Esophagus mucosa (tissue), 1 donor: ENCODE results near the gene CYP2S1. TPM values are rescaled to one million over a fixed set of nuclear protein-coding genes. Genes with fewer than 3 reads are reported as not detected.
A peak's percentile ranks its signal among the peaks of the same experiment; 100 is the strongest.

Experiments
- ATAC-seq: fragments of 200-7000 bp; cut with Tn5 transposase; one replicate; pipeline ENCODE4 v1.9.1; 2020
- total RNA-seq: library from RNA; stranded (reverse); gene quantifications from one replicate; pipeline ENCODE4 v1.2.4, GENCODE V29; 2023
- donor health status: DM: yes; HTN: yes; CAD: no.

CYP2S1 gene
- total RNA-seq, 1 donor from 2014 or later = 10.4 TPM

DNA sequence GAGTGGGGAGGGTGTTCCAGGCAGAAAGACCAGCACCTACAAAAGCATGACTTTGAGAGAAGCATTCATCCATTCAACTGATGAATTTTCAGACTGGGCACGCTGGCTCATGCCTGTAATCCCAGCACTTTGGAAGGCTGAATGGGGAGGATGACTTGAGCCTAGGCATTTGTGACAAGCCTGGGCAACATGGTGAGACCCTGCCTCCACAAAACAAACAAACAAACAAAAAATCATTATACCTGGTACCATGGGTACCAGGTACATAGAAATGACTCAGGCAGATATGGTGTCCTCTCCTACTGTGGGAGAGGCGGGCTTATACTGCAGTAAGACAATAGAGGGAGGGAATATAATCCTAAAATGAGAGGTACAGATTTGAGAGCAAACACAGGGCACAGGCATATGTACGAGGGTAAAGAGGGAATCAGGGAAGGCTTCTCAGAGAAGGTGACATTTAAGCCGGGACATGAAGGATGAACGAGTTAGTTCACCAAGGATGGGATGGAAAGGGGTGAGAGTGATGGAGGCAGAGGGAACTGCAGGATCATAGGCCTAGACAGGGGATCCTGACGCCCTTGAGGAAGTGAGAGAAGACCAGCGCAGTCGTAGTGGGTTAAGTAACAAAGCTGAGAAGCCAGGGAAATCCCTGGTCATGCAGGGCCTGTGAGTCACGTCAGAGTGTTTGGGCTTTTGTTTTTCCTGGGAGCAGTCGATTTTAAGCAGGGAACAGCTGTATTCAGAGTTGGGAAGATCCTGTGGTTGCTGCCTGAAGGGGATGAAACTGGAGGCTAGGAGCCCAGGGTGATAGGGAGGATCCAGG is 2.9 kb downstream of the CYP2S1 start:
- peak; percentile 62 for ATAC-seq

DNA sequence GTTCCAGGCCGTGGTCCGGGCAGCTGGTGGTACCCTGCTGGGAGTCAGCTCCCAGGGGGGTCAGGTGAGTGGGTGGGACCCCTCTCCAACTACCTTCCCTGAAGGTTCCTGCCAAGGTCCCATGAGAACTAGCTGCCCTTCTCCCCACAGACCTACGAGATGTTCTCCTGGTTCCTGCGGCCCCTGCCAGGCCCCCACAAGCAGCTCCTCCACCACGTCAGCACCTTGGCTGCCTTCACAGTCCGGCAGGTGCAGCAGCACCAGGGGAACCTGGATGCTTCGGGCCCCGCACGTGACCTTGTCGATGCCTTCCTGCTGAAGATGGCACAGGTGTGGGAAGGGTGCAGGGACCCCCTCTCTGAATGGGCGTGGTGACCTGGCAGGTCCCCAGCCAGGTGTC is 5.5 kb downstream of the CYP2S1 start:
- ATAC-seq = no peak

DNA sequence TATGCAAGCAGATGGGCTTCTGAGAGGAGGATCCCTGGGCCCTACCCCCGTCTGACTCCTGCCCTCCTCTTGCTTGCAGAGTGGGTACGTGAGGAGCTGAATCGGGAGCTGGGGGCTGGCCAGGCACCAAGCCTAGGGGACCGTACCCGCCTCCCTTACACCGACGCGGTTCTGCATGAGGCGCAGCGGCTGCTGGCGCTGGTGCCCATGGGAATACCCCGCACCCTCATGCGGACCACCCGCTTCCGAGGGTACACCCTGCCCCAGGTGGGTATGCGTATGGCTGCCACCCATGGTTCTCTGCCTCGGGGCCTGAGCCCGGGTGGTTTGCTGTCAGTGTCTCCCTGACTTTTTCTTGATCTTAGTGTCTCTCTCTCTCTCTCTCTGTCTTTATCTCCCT is 10.4 kb downstream of the CYP2S1 start:
- peak; percentile 25 for ATAC-seq

DNA sequence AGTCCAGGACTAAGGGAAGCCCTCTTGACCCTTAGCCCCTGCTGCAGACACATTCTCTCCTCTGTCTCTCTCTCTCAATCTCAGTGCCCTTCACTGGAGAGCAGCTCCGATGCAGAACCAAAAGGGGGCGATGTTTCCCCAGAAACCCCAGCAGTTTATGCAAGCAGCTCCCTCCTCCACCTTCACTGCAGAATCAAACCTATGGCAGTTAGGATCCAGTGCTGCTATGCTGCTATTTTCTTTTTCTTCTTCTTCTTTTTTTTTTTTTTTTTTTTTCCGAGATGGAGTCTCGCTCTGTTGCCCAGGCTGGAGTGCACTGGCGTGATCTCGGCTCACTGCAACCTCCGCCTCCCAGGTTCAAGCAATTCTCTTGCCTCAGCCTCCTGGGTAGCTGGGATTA is 11.3 kb downstream of the CYP2S1 start:
- peak; percentile 83 for ATAC-seq

DNA sequence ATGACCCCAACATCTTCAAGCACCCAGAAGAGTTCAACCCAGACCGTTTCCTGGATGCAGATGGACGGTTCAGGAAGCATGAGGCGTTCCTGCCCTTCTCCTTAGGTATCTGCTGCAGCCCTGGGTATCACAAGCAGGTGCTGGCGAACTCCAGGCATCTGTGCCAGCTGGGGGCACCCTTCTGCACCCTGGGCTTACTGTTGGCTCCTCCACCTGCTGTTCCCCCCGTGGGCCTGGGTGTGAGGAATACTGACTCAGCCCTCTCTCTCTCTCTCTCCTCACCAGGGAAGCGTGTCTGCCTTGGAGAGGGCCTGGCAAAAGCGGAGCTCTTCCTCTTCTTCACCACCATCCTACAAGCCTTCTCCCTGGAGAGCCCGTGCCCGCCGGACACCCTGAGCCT is 13.0 kb downstream of the CYP2S1 start:
- ATAC-seq = peak; percentile 25

DNA sequence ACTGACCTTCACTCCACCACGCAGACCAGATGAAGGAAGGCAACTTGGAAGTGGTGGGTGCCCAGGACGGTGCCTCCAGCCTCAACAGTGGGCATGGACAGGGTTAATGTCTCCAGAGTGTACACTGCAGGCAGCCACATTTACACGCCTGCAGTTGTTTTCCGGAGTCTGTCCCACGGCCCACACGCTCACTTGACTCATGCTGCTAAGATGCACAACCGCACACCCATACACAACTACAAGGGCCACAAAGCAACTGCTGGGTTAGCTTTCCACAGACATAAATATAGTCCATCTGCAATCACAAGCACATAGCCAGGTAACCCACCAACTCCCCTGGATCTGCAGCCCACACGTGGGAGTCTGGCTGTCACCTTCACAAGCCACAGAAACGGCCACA is 13.4 kb downstream of the CYP2S1 start:
- ATAC-seq = no peak

DNA sequence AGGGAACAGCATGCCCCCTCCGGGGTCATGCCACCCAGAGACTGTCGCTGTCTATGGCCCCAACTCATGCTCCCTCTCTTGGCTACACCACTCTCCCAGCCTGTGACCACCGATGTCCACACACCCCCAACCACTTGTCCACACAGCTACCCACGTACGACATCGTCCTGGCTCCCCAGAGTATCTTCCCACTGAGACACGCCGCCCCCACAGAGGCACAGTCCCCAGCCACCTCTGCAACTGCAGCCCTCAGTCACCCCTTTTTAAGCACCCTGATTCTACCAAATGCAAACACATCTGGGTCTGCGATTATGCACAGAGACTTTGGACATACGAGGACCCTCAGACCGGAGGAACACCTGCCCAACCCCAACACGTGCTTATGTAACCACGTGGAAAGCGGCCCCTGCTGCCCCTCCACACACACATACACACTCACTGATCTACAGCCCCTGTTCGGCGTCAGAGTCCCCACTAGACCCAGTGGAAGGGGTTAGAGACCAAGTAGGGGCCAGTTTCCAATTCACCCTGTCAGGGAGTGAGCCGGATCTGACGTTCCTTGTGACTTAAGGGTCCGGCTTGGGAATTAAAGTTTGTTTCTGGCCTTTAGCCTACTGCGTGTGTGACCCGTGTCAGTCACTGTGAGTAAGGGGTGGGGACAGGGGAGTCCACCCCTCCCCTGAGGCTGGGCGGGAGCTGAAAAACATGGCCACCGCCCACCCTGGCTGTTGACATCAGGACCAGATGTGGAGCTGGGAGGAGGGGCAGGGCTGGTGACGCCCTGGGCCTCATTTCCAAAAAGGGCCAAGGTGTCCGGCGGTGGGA is 14.1 kb downstream of the CYP2S1 start:
- peak; percentile 5 for ATAC-seq

DNA sequence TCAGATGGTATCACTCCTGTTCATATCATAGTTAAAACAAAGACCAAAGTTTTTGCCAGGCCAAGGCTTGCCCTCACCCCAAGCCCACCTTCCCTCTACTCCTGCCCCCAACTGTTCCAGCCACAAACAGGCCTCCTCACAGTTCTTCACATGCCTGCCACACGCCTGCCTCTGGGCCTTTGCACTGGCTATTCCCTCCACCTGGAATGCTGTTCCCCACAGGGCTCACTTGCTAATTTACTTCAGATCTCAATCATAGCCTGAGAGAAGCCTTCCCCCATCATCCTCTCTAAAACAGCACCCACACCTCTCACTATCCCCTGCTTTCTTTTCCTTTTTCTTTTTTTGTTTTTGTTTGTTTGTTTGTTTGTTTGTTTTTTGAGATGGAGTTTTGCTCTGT is 21.1 kb downstream of the CYP2S1 start:
- ATAC-seq = no peak

DNA sequence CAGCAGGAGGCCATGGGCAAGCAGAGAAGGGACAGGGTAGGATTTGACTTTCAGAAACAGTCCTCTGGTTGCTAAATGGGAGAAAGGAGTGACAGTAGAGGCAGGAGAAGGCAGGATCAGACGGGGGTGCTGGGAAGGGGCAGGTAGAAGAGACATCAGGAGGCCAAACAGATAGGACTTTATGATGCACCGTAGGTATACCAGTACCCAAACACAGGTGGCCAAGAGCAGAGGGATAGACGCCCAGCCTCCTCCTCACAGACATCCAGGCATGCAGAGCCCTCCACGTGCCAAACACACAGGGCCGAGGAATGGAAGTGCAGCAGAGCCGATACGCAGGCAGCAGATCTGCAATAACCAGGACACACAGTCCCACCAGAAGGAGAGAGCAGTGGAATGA is 24.7 kb downstream of the CYP2S1 start:
- no peak for ATAC-seq

DNA sequence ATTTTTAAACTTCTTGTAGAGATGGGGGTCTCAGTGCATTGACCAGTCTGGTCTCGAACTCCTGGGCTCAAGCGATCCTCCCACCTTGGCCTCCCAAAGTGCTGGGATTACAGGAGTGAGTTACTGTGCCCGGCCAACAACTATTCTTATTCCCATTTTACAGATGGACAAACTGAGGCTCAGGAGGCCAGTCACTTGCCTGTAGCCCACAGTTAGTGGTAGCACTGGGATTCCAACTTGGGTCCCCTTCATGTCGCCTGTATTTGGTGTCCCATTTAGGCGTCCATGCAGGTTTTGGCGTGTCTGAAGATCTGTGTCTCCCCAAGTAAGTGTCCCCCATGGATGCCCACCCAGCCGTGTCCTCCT is 25.2 kb downstream of the CYP2S1 start:
- no peak for ATAC-seq

DNA sequence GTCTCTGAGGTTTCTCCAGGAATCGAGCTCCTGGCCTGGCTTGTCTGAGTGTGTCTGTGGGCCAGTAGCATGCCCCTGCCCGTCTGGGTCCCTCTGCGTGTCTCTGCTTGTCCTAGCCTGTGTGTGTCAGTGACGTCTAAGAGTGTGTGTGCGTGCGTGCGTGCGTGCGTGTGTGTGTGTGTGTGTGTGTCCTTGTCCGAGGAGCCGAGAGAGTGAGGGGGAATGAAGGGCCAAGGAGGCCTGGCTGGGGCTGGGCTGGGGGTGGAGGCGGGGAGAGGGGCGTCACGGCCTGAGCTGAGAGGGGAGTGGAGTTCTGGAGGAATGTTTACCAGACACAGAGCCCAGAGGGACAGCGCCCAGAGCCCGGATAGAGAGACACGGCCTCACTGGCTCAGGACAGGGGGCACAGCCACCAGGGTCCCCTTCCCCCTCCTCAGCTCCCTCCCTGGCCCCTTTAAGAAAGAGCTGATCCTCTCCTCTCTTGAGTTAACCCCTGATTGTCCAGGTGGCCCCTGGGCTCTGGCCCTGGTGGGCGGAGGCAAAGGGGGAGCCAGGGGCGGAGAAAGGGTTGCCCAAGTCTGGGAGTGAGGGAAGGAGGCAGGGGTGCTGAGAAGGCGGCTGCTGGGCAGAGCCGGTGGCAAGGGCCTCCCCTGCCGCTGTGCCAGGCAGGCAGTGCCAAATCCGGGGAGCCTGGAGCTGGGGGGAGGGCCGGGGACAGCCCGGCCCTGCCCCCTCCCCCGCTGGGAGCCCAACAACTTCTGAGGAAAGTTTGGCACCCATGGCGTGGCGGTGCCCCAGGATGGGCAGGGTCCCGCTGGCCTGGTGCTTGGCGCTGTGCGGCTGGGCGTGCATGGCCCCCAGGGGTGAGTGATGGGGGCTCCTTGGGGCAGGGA is 25.8 kb downstream of the CYP2S1 start, which contains the start of gene AXL:
Gene AXL, plus strand, starts transcription at position 609 of the 893 bp plus-strand sequence. Its CDS starts 170 bp downstream, at position 779.
- peak; percentile 89 for ATAC-seq

DNA sequence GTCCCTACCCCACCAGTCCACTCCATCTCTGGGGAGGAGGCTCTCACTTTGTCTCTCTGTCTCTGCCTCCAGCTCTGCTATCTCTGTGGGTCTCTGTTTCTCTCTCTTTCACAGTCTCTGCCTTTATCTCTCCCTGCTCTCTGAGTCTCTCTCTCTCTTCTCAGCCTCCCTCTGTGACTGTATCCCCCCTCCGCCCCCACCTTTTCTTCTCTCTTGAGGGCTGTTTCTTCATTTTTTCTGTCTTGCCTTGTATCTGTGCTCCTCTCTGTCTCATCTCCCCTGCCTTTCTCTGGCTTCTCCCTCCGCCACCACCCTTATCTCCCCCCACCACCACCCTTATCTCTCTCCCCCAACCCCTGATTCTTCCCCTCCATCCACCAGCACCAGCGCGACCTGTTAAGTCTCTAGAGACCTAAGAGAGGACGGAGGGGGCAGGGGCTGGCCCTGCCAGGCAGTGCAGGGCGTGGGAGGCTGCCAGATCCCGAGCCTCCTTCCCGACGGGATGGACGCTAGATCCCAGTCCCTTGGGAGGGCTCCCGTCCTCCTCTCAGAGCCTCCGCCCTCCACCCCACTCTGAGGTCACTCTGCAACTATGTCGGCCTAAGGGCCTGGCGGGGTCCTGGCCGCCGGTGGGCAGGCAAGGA is 27.0 kb downstream of the CYP2S1 start:
- no peak for ATAC-seq

DNA sequence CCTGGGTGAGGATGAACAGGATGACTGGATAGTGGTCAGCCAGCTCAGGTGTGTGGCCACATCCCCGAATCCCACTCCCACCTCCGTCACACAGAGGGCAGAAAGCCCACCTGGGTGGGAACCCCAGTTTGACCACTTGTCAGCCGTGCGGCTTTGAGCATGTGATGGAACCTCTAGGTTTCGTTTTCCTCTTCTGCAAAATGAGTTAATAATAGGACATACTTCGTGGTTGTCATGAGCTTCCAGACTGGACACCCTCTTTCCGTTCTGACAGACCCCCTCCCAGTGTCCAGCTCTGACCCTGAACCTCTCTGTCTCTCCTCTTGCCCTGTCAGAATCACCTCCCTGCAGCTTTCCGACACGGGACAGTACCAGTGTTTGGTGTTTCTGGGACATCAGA is 27.8 kb downstream of the CYP2S1 start:
- no peak for ATAC-seq

DNA sequence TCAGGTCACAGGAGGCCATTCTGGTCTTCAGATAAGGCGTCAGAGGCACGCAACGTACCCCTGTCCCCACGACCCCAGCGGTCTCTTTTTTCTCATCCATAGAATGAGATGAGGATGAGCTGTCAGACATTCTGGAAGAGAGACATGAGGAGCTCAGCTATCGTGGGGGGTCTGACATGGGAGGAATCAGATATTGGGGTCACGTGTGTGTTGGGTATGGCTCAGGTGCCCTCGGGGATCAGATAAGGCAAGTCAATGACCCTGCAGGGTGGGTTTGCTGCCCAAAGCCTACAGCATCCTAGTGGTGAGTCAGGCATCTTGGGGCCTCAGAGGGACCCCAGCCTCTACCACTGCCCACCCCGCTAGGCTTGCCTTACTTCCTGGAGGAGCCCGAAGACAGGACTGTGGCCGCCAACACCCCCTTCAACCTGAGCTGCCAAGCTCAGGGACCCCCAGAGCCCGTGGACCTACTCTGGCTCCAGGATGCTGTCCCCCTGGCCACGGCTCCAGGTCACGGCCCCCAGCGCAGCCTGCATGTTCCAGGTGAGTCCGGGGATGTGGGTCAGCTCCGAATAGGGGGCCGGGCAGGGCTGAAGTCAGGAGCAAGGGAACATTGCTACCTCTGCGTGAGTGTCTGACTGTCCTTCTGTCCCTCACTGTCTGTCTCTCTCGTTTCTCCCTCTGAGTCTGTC is 28.6 kb downstream of the CYP2S1 start:
- ATAC-seq = no peak

DNA sequence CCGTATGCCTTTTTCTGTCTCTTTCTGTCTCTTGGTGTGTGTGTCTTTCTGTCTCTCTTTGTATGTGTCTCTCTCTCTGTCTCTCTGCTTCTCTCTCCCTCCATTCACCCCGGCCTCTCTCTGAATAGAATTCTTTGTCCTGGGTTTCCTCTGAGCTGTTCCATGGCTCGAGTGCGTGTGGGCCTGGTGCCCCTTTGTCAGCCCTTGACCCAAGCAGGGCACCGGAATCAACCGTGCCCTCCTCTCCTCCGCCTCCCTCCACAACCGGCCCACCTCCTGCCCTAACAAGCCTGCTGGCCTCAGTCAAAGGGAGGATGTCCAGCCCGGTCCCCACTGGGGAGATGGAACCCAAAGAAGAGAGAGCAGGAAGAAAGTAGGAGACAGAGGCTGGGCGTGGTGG is 29.2 kb downstream of the CYP2S1 start:
- ATAC-seq = no peak

DNA sequence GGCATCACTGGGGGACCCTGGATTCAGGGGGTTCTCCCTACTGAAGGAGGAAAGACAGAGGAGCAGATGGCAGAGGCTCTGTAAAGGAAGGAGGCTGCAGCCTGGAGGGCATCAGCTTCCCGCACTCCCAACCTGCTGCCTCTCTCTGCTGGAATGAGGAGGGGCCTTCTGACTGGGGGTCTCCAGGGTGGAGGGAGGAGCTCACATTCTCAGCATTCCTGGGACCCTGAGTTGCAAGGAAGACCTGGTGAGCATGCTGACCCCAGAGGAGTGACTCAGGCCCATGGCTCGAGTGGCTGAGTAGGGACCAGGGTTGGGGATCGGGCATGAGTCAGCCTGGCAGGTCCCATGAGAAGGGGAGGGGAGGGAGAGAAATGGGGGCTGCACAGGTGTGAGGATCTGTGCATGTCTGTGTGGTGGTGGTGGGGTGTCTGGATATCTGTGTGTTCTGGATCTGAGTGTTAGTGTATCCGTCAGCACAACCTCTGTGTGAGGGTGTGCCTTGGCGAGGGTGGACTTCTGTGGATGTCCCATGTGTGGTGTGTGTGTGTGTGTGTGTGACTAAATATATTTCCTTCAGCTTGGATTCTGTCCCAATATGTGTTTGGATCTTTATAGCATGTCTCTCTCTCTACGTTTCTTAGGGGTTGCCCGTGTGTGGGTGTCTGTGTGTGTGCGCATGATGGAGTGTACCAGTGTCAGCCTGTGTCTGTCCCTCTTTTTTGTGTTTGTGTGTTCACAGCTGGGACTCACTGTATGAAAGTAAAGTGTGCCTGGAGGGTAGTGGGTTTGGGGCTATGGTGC is 30.6 kb downstream of the CYP2S1 start:
- ATAC-seq = no peak

DNA sequence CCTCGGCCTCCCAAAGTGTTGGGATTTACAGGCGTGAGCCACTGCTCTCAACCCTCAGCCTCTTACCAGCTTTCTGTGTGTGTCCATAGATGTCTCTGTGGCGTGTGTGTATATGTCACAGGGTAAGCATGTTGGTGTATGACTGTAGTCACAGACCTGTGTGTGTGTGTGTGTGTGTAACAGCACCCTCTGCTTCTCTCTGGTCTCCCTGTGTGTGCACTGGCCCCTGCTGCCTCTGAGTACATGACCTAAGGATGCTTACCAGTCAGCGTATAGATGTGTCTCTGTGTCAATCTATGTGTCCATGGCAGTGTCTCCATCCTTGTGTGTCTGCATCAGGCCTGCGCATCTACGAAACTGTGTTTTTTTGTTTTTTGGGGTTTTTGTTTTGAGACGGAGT is 31.6 kb downstream of the CYP2S1 start:
- no peak for ATAC-seq

DNA sequence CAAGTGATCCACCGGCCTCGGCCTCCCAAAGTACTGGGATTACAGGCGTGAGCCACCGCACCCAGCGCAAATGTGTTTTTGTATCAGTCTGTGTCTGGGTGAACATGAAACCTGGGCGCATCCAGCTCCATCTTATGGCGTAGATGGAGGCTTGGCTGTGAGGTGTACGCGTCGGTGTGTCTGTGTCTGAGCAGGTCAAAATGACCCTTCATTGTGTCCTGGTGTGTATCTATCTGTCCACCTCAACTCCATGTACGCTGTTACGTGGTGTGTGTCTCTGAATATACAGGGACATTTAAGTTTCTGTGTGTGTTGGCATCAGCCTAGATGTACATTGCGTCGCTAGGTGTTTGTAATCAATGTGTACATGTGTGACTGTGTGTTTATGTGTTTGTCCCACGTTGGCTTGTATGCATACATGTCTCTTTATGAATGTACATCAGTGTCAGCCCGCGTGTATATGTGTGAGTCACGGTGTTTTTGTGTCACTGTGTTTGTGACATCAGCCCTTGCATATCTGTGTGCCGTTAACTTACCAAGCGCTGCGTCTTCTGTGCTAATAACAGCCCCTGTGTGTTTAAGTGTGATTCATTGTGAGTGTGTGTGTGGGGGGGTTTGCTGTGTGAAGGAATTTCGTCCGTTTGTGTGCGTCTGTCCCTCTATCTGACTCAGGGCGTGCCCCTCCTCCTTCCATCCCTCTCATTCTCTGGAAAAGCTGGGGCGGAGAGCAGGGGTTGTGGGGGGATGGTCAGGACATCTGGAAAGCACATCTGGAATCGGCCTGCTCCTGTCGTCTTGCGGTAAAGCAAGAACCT is 32.4 kb downstream of the CYP2S1 start:
- peak; percentile 44 for ATAC-seq

DNA sequence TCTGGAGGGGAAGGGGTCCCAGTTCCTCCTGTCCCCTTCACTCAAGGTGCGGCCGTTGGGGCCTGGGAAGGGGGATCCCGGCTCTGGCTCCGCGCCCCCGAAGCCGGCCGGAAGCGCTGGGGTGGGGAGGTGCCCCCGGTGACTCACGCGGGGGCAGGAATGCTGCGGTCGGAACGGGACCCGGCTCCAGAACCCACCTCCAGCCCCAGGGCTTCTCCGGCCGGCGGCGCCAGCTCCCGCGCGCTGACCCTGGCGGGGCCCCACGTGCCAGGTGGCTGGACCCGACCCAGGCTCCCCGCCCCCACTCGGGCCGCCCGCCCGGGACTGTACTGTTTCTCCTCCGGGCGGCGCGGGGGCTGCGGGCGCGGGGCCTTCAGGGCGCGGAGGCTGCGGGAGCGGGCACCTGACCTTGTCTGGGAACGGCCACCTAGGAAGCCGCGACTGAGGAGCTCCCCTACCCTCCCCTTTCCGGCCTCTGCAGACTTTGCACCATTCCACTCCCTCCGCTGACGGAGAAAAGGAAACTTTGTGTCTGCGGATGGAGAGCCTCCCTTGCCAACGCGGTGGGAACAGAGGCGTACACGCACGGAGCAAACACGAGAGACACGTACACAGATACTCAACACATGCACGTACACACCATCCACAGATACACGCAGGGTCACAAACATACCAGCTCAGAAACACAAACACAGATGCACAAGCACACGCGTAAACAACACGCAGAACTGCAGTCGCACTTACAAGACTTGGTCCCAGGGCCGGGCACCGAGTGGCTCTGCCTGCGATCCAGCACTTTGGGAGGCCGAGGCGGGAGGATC is 33.2 kb downstream of the CYP2S1 start:
- peak; percentile 40 for ATAC-seq
